Renal cortex interstitium (tissue), 11 donors: ENCODE data around the gene MAP3K12. TPM values are rescaled to one million over a fixed set of nuclear protein-coding genes. Genes with fewer than 3 reads are reported as not detected.

Experiments used
- DNase-seq, 11 donors: peaks; one replicate each; pipeline ENCODE4 v3.0.0-alpha.2; 2013; ENCODE audit warnings: low read depth in 9 of 11, low spot score in 4 of 11; ENCODE audit errors: extremely low read depth in 1 of 11
- polyA plus RNA-seq, 3 donors: library from polyadenylated mRNA; unstranded; fragments of 120-200 nt; gene quantifications; one replicate each; pipeline ENCODE4 v1.2.1, GENCODE V29; 2013; ENCODE audit not compliant: insufficient read length in 3 of 3

The MAP3K12 gene
- polyA plus RNA-seq, 3 donors: 25.6 to 42.5 (median 26.1) TPM

GRCh38 chr12:53514628-53515290 lies 15.5 kb upstream of the MAP3K12 start:
- DNase-seq: no peak

- no peak for DNase-seq
Measured at GRCh38 chr12:53513712-53514410, 14.6 kb upstream of the MAP3K12 start.

- no peak for DNase-seq
Measured at GRCh38 chr12:53510181-53510812, 11.0 kb upstream of the MAP3K12 start.

- peak in 8 of 11 donors; percentile 68 to 87 (median 76) for DNase-seq
Measured at GRCh38 chr12:53508534-53509170, 9.4 kb upstream of the MAP3K12 start.

- no peak for DNase-seq
Measured at GRCh38 chr12:53507603-53507885, 8.3 kb upstream of the MAP3K12 start.

- DNase-seq: no peak
Measured at GRCh38 chr12:53506881-53507602, 7.8 kb upstream of the MAP3K12 start, which contains the start of gene NPFF. Gene NPFF, minus strand, starts transcription at chr12:53507484. Its CDS starts 10 bp downstream, at chr12:53507474.

GRCh38 chr12:53506450-53506785 lies 7.2 kb upstream of the MAP3K12 start:
- no peak for DNase-seq

- DNase-seq: no peak
Measured at GRCh38 chr12:53505555-53506449, 6.5 kb upstream of the MAP3K12 start.

- DNase-seq: no peak
Measured at GRCh38 chr12:53505086-53505485, 5.8 kb upstream of the MAP3K12 start.

- no peak for DNase-seq
Measured at GRCh38 chr12:53504004-53504920, 5.0 kb upstream of the MAP3K12 start.

GRCh38 chr12:53502983-53503728 lies 3.9 kb upstream of the MAP3K12 start:
- no peak for DNase-seq

- no peak for DNase-seq
Measured at GRCh38 chr12:53502331-53502730, 3.1 kb upstream of the MAP3K12 start.

GRCh38 chr12:53501615-53502181 lies 2.4 kb upstream of the MAP3K12 start:
- no peak for DNase-seq

GRCh38 chr12:53500776-53501614 lies 1.7 kb upstream of the MAP3K12 start, which contains the start of gene TARBP2:
Gene TARBP2, plus strand, starts transcription at chr12:53501283. Its CDS starts 126 bp downstream, at chr12:53501409.
- DNase-seq: peak; percentile 95 to 100 (median 98)

- no peak for DNase-seq
Measured at GRCh38 chr12:53500142-53500775, 1.0 kb upstream of the MAP3K12 start.
